GM18951 (cell line): ENCODE results near the gene GPR158.
"Not testable (repeated sequence)": the region's sequence is repeated elsewhere in the genome, so short reads cannot be mapped to it uniquely, and the experiment has no call there.

ENCODE experiments used
- POLR2A ChIP-seq: IDR thresholded peaks from 4 replicates; pipeline ENCODE4 v1.6.1; 2011; ENCODE audit warnings: mild to moderate bottlenecking; ENCODE audit not compliant: insufficient read length, insufficient read depth; ENCODE audit errors: extremely low read depth
- in situ Hi-C: fragments of 300-500 bp; cut with MboI; formaldehyde crosslinking; loops from one replicate; pipeline ENCODE4 v1.12.0; 2022; ENCODE audit warnings: low sequenced_read_pairs, mixed read lengths, inconsistent platforms; ENCODE audit not compliant: unreplicated experiment

The GPR158 gene

GRCh38 chr10:25174461-25175230, at the start of gene GPR158:
GPR158 (plus strand) TSS chr10:25175001; CDS start chr10:25175421, 420 bp downstream.
- no peak for TF ChIP-seq POLR2A
- in situ Hi-C loops: no loop called here

GRCh38 chr10:25125201-25125611, 49.6 kb upstream of the GPR158 start:
- no peak for TF ChIP-seq POLR2A
- in situ Hi-C loops: no loop called here

GRCh38 chr10:25129592-25129991, 45.2 kb upstream of the GPR158 start:
- TF ChIP-seq POLR2A: no peak
- in situ Hi-C loops: no loop called here

GRCh38 chr10:25130906-25131305, 43.9 kb upstream of the GPR158 start:
- TF ChIP-seq POLR2A: no peak
- in situ Hi-C loops: no loop called here

- TF ChIP-seq POLR2A: no peak
- in situ Hi-C loops: no loop called here
These were observed 32.5 kb upstream of the GPR158 start for GRCh38 chr10:25142116-25142864.

- in situ Hi-C loops: no loop called here
- no peak for TF ChIP-seq POLR2A
These were observed 17.2 kb upstream of the GPR158 start for GRCh38 chr10:25157650-25158049.

- in situ Hi-C loops: no loop called here
These were observed 15.2 kb upstream of the GPR158 start for GRCh38 chr10:25159591-25159990.

GRCh38 chr10:25162391-25162790, 12.4 kb upstream of the GPR158 start:
- TF ChIP-seq POLR2A: no peak
- in situ Hi-C loops: no loop called here

More at GRCh38 chr10:25159591-25159990, 15.2 kb upstream of the GPR158 start:
- TF ChIP-seq POLR2A: no peak

GRCh38 chr10:25163464-25163863, 11.3 kb upstream of the GPR158 start:
- in situ Hi-C loops: not testable (repeated sequence)

GRCh38 chr10:25169740-25170139, 5.1 kb upstream of the GPR158 start:
- in situ Hi-C loops: no loop called here
- TF ChIP-seq POLR2A: no peak

GRCh38 chr10:25170627-25171026, 4.2 kb upstream of the GPR158 start:
- in situ Hi-C loops: no loop called here
- TF ChIP-seq POLR2A: no peak

GRCh38 chr10:25175527-25176420, 973 bp downstream of the GPR158 start:
- no peak for TF ChIP-seq POLR2A
- in situ Hi-C loops: no loop called here

- in situ Hi-C loops: no loop called here
- no peak for TF ChIP-seq POLR2A
These were observed 1.7 kb downstream of the GPR158 start for GRCh38 chr10:25176421-25176968.
